A549 (cell line): ENCODE measurements around the gene SMIM14.

ENCODE experiments used
- CEBPB ChIP-seq, 2 experiments: fragments of >200 bp in 1 of 2; sonication (Bioruptor Twin) in 1 of 2; formaldehyde crosslinking in 1 of 2; IDR thresholded peaks; 2 replicates each; pipeline ENCODE4 v1.6.1; 2012 to 2016
- ESRRA ChIP-seq: fragments of 150-350 bp; IDR thresholded peaks from 2 replicates; pipeline ENCODE4 v1.6.1; 2014; ENCODE audit warnings: mild to moderate bottlenecking, low read length, borderline replicate concordance
- JUNB ChIP-seq: fragments of >200 bp; sonication (Bioruptor Twin); formaldehyde crosslinking; IDR thresholded peaks from 2 replicates; pipeline ENCODE4 v1.6.1; 2016
- NR3C1 ChIP-seq: fragments of >200 bp; sonication (Bioruptor Twin); formaldehyde crosslinking; IDR thresholded peaks from 3 replicates; pipeline ENCODE4 v1.6.1; 2017
- POLR2A ChIP-seq: IDR thresholded peaks from 2 replicates; pipeline ENCODE4 v1.6.1; 2012; ENCODE audit warnings: mild to moderate bottlenecking, low read length
- RAD21 ChIP-seq, 2 experiments: fragments of >200 bp in 1 of 2; sonication (Bioruptor Twin) in 1 of 2; formaldehyde crosslinking in 1 of 2; IDR thresholded peaks in 1 of 2; conservative IDR thresholded peaks in 1 of 2; 2 replicates in 1 of 2; 3 replicates in 1 of 2; pipeline ENCODE4 v1.6.1; 2012 to 2018; ENCODE audit warnings: inconsistent platforms in 1 of 2
- ZFP36 ChIP-seq: fragments of 450-650 bp; IDR thresholded peaks from 2 replicates; pipeline ENCODE4 v1.6.1; 2014; ENCODE audit warnings: borderline replicate concordance; ENCODE audit not compliant: partially characterized antibody
- TF ChIP-seq, protein P1 (sequence below): fragments of >200 bp; sonication (Bioruptor Twin); formaldehyde crosslinking; IDR thresholded peaks from 3 replicates; pipeline ENCODE4 v1.5.1; 2016
- TF ChIP-seq, protein P2 (sequence below): fragments of >200 bp; sonication (Bioruptor Twin); formaldehyde crosslinking; IDR thresholded peaks from 3 replicates; pipeline ENCODE4 v1.6.1; 2016
- TF ChIP-seq, protein P3 (sequence below): IDR thresholded peaks from 2 replicates; pipeline ENCODE4 v1.6.1; 2012
- TF ChIP-seq, protein P4 (sequence below): fragments of >200 bp; sonication (Bioruptor Twin); formaldehyde crosslinking; IDR thresholded peaks from 2 replicates; pipeline ENCODE4 v1.6.1; 2016
- TF ChIP-seq, protein P5 (sequence below): fragments of 150-350 bp; IDR thresholded peaks from 2 replicates; pipeline ENCODE4 v1.6.1; 2014; ENCODE audit warnings: low read depth, mild to moderate bottlenecking, low read length

DNA sequence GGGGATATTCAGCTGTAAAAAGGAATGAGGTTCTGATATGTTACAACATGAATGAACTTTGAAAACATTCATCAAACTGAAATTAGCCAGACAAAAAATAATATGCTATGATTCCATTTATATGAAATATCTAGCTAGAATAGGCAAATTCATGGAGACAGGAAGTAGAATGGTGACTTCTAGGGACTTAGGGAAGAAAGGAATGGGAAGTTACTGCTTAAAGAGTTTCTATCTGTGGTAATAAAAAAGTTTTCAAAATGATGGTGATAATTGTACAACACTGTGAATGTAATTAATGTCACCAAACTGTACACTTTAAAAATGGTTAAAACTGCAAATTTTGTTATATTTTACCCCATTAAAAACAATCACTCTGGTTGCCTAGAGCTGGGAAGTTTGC lies 30.2 kb downstream of the SMIM14 start:
- TF ChIP-seq, protein P1, sequence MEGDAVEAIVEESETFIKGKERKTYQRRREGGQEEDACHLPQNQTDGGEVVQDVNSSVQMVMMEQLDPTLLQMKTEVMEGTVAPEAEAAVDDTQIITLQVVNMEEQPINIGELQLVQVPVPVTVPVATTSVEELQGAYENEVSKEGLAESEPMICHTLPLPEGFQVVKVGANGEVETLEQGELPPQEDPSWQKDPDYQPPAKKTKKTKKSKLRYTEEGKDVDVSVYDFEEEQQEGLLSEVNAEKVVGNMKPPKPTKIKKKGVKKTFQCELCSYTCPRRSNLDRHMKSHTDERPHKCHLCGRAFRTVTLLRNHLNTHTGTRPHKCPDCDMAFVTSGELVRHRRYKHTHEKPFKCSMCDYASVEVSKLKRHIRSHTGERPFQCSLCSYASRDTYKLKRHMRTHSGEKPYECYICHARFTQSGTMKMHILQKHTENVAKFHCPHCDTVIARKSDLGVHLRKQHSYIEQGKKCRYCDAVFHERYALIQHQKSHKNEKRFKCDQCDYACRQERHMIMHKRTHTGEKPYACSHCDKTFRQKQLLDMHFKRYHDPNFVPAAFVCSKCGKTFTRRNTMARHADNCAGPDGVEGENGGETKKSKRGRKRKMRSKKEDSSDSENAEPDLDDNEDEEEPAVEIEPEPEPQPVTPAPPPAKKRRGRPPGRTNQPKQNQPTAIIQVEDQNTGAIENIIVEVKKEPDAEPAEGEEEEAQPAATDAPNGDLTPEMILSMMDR: no peak
- TF ChIP-seq, protein P2, sequence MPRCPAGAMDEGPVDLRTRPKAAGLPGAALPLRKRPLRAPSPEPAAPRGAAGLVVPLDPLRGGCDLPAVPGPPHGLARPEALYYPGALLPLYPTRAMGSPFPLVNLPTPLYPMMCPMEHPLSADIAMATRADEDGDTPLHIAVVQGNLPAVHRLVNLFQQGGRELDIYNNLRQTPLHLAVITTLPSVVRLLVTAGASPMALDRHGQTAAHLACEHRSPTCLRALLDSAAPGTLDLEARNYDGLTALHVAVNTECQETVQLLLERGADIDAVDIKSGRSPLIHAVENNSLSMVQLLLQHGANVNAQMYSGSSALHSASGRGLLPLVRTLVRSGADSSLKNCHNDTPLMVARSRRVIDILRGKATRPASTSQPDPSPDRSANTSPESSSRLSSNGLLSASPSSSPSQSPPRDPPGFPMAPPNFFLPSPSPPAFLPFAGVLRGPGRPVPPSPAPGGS: no peak
- TF ChIP-seq RAD21 (conservative IDR thresholded peaks at IDR 0.05 in 1 of 2, IDR thresholded peaks at IDR 0.05 in 1 of 2): no peak
- TF ChIP-seq CEBPB (IDR thresholded peaks at IDR 0.05): no peak
- TF ChIP-seq JUNB: no peak
- TF ChIP-seq ESRRA: no peak
- TF ChIP-seq, protein P3, sequence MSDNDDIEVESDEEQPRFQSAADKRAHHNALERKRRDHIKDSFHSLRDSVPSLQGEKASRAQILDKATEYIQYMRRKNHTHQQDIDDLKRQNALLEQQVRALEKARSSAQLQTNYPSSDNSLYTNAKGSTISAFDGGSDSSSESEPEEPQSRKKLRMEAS: no peak
- TF ChIP-seq, protein P4, sequence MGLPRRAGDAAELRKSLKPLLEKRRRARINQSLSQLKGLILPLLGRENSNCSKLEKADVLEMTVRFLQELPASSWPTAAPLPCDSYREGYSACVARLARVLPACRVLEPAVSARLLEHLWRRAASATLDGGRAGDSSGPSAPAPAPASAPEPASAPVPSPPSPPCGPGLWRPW: no peak
- TF ChIP-seq, protein P5, sequence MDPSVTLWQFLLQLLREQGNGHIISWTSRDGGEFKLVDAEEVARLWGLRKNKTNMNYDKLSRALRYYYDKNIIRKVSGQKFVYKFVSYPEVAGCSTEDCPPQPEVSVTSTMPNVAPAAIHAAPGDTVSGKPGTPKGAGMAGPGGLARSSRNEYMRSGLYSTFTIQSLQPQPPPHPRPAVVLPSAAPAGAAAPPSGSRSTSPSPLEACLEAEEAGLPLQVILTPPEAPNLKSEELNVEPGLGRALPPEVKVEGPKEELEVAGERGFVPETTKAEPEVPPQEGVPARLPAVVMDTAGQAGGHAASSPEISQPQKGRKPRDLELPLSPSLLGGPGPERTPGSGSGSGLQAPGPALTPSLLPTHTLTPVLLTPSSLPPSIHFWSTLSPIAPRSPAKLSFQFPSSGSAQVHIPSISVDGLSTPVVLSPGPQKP: no peak
- no peak for TF ChIP-seq NR3C1
- no peak for TF ChIP-seq POLR2A
- no peak for TF ChIP-seq ZFP36
